Measurements from ENCODE around the gene MROH9.

The MROH9 gene

GRCh38 chr1:171081314-171081753, 146.0 kb downstream of the MROH9 start:
- H3K9me3 Mint-ChIP-seq: no peaks in the 10 kb centered on the region
- H3K4me1 Mint-ChIP-seq: no peaks in the 10 kb centered on the region
- H3K27ac Mint-ChIP-seq: peak overlapping the region; percentile 14
- ATAC-seq (replicated peaks) (no peak), DNase-seq (no peak)
- peaks cover 0 to 3% of the 10 kb centered on the region in 2 donors for H3K27me3 Mint-ChIP-seq
- H3K4me3 Mint-ChIP-seq: no peak overlapping the region
- H3K36me3 Mint-ChIP-seq: no peaks in the 10 kb centered on the region

DNA sequence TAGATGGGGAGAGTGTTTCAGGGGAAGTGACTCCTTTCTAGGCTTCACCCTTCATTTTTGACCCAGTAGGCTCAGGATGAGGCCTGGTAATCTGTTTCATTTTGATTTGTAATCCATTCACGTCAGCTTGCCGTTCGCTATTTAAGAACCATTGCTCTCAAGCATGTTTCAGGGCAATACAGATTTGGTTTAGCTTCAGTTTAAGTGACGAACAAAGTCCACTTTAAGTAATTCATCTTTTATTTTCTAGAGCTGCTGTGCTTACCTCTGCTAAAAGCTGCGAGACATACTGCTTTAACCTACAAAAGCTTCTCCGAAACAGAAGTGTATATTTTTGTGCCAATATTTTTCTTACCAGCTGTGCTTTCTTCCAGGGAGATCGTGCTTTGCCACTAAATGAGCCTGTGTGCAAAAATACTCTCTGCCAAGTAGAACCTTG, 146.4 kb downstream of the MROH9 start:
- Mint-ChIP-seq H3K27me3 (peaks cover 0 to 3% of the 10 kb centered on the region in 2 donors), H3K4me3 (no peak overlapping the region), H3K27ac (no peak overlapping the region), H3K4me1 (no peaks in the 10 kb centered on the region), H3K36me3 (no peaks in the 10 kb centered on the region), H3K9me3 (no peaks in the 10 kb centered on the region)
- DNase-seq (no peak), ATAC-seq (replicated peaks) (no peak)

GRCh38 chr1:171082606-171083005, 147.3 kb downstream of the MROH9 start:
- Mint-ChIP-seq H3K4me1 (no peaks in the 10 kb centered on the region), H3K9me3 (no peaks in the 10 kb centered on the region), H3K27ac (no peak overlapping the region), H3K36me3 (no peaks in the 10 kb centered on the region), H3K4me3 (no peak overlapping the region), H3K27me3 (peaks cover 0 to 4% of the 10 kb centered on the region in 2 donors)
- ATAC-seq (replicated peaks) (no peak), DNase-seq (no peak)

DNA sequence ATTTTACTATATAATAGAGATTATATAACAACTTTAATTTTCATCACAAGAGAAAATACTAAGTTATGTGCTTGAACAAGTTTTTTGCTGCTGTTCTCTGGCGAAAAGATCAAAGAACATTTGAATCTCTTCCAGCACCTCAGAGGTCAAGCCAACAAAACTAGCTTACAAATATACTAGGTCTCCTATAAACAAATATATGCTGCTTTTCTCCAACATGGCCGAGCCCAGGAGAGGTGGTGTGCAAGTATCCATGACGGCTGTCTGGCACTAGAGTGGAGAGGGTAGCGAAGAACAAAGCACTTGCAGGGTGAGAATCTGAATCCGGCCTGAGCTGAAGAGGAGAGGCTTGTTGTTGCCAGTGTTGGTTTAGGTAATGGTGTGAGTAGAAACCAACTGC, 147.9 kb downstream of the MROH9 start:
- DNase-seq (no peak), ATAC-seq (replicated peaks) (no peak)
- Mint-ChIP-seq H3K27ac (no peak overlapping the region), H3K36me3 (no peaks in the 10 kb centered on the region), H3K4me3 (no peak overlapping the region), H3K27me3 (peaks cover 0 to 4% of the 10 kb centered on the region in 2 donors), H3K4me1 (no peaks in the 10 kb centered on the region), H3K9me3 (no peaks in the 10 kb centered on the region)

DNA sequence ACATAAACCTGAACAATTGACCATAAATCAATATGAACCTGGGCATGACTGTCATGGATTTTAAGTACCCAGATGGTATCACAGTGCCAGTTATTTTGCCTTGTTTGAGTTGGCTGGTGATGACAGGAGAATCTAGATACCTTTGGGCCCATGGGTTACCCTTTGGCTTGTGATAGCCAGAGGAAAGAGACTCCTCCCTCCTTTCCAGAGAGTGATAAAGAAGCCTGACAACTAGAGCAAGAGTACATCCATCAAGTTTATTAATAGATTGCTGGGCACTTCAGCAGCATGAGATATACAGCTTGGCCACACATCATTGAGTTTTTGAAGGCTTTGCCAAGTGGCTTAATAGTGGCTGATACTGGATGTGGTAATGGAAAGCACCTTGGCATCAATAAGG, 148.8 kb downstream of the MROH9 start:
- no peak for ATAC-seq (replicated peaks)
- Mint-ChIP-seq H3K9me3 (no peaks in the 10 kb centered on the region), H3K27me3 (peaks cover 0 to 4% of the 10 kb centered on the region in 2 donors), H3K4me1 (no peaks in the 10 kb centered on the region), H3K27ac (no peak overlapping the region), H3K4me3 (no peak overlapping the region), H3K36me3 (no peaks in the 10 kb centered on the region)
- DNase-seq: no peak

GRCh38 chr1:171084870-171085269, 149.5 kb downstream of the MROH9 start:
- H3K27ac Mint-ChIP-seq: no peak overlapping the region
- no peak overlapping the region for H3K4me3 Mint-ChIP-seq
- no peaks in the 10 kb centered on the region for H3K4me1 Mint-ChIP-seq
- H3K9me3 Mint-ChIP-seq: no peaks in the 10 kb centered on the region
- peaks cover 0 to 4% of the 10 kb centered on the region in 2 donors for H3K27me3 Mint-ChIP-seq
- no peak for DNase-seq
- ATAC-seq (replicated peaks): no peak
- no peaks in the 10 kb centered on the region for H3K36me3 Mint-ChIP-seq

- DNase-seq (no peak), ATAC-seq (replicated peaks) (no peak)
- H3K4me1 Mint-ChIP-seq: no peaks in the 10 kb centered on the region
- H3K27me3 Mint-ChIP-seq: peaks cover 0 to 4% of the 10 kb centered on the region in 2 donors
- H3K4me3 Mint-ChIP-seq: no peak overlapping the region
- H3K36me3 Mint-ChIP-seq: no peaks in the 10 kb centered on the region
- H3K9me3 Mint-ChIP-seq: no peaks in the 10 kb centered on the region
- H3K27ac Mint-ChIP-seq: no peak overlapping the region
Measured at GRCh38 chr1:171087896-171088295, 152.6 kb downstream of the MROH9 start.

DNA sequence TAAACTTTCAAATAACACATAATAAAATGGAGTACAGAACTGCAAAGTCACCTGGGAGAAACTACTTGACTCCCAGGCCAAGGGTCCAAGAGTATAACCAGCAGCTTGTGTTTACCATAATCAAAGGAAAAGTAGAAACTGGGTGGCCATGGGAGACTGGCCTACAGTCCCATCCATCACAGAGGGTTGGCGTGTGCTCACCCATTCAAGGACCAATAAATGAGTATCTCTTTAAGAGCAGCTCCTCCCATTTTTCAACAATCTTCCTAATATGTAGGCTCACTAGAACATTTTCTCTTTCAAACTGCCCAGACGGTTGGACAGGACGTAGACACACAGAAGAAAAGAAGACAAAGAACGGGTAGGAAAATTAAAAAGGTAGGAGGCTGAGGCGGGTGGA, 155.3 kb downstream of the MROH9 start, which contains the start of gene FMO3:
TSS of gene FMO3 (plus strand) at position 302 of the 400 bp plus-strand sequence. CDS start 1,754 bp downstream, outside the sequence.
- Mint-ChIP-seq H3K4me3 (no peak within 1 kb of the TSS), H3K9me3 (no peaks in the 10 kb centered on the region), H3K27ac (no peak within 1 kb of the TSS), H3K36me3 (no peaks in the 10 kb centered on the region), H3K4me1 (no peaks in the 10 kb centered on the region), H3K27me3 (peaks cover 0 to 4% of the 10 kb centered on the region in 2 donors)
- DNase-seq (no peak), ATAC-seq (replicated peaks) (no peak)

DNA sequence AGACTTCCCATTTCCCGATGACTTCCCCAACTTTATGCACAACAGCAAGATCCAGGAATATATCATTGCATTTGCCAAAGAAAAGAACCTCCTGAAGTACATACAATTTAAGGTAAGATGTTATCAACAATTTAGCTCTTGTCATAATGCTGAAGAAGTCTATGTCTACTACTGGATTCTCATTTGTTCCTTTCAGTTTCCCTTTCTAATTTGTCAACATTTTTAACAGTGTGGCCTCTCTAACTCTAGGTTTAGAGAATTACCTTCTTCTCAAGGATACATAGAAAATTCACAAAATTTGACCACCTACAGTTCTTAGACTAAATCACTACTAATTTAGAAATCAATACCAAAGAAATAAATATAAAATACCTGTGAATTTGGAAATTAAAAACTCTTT, 168.5 kb downstream of the MROH9 start:
- Mint-ChIP-seq H3K4me3 (no peak overlapping the region), H3K27me3 (peaks cover 3 to 6% of the 10 kb centered on the region in 2 donors), H3K27ac (no peak overlapping the region), H3K36me3 (no peaks in the 10 kb centered on the region), H3K4me1 (no peaks in the 10 kb centered on the region), H3K9me3 (no peaks in the 10 kb centered on the region)
- DNase-seq (no peak), ATAC-seq (replicated peaks) (no peak)

- no peak for DNase-seq
- Mint-ChIP-seq H3K4me1 (no peaks in the 10 kb centered on the region), H3K27ac (no peak overlapping the region), H3K36me3 (peaks cover 0 to 1% of the 10 kb centered on the region in 2 donors), H3K27me3 (peaks cover 0 to 3% of the 10 kb centered on the region in 2 donors), H3K9me3 (no peaks in the 10 kb centered on the region), H3K4me3 (no peak overlapping the region)
- no peak for ATAC-seq (replicated peaks)
Measured at GRCh38 chr1:171107262-171107940, 172.1 kb downstream of the MROH9 start.

DNA sequence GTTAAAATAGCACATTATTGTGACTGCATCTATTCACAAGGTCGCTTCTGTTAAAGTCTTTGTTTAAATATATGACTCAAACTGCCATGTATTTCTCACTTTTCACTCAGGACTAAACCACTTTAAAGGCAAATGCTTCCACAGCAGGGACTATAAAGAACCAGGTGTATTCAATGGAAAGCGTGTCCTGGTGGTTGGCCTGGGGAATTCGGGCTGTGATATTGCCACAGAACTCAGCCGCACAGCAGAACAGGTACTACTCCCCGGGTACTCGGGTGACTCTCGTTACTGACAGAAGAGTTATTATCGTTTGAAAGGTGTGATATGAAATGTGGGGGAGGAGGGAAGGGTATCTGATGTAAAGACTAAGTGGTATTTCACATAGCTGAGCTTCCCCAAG, 172.6 kb downstream of the MROH9 start:
- no peak for DNase-seq
- Mint-ChIP-seq H3K27ac (no peak overlapping the region), H3K36me3 (peaks cover 0 to 1% of the 10 kb centered on the region in 2 donors), H3K27me3 (peaks cover 0 to 3% of the 10 kb centered on the region in 2 donors), H3K4me1 (no peaks in the 10 kb centered on the region), H3K9me3 (no peaks in the 10 kb centered on the region), H3K4me3 (no peak overlapping the region)
- no peak for ATAC-seq (replicated peaks)

DNA sequence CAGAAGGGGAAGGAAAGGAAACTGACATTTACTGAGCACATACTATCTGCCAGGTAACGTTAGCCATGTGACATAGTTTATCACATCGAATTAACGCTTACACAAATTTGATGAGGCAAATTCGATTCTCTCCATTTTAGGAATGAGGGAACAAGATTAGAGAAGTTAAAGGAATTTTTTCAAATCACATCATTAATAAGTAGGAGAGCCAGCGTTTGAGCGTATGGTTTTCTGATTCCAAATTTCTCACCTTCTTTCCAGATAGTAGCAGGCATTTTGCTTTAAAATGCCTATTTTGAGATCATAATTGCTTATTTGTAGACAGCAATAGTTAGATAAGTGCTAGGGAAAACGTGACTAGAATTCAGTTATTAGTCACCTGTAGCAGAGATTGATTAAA, 174.6 kb downstream of the MROH9 start:
- no peaks in the 10 kb centered on the region for H3K4me1 Mint-ChIP-seq
- no peak for ATAC-seq (replicated peaks)
- H3K4me3 Mint-ChIP-seq: no peak overlapping the region
- DNase-seq: no peak
- H3K9me3 Mint-ChIP-seq: no peaks in the 10 kb centered on the region
- H3K27me3 Mint-ChIP-seq: no peaks in the 10 kb centered on the region
- no peak overlapping the region for H3K27ac Mint-ChIP-seq
- peaks cover 0 to 1% of the 10 kb centered on the region in 2 donors for H3K36me3 Mint-ChIP-seq

DNA sequence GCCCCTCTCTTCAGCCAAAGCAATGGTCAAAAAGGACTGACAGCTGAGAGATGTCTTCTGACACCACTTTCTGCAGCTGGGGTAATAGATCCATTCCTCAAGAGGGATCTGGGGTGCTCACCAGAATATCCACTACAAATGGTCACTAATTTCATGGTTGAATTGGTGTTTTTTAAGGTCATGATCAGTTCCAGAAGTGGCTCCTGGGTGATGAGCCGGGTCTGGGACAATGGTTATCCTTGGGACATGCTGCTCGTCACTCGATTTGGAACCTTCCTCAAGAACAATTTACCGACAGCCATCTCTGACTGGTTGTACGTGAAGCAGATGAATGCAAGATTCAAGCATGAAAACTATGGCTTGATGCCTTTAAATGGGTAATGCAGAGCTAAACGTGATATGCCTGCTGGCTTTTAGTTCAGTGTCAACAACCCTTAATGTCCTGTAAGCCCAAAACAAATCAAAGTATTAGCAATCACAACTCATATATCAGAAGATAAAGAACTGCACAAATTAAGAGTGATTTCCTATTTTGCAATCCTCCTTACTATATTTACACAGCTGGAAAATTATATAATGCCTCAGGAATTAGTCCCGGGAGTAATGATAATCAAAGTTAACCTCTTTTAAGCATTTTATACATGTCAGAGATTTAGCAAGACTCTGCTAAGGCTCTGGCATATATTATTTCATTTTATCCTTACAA, 175.4 kb downstream of the MROH9 start:
- Mint-ChIP-seq H3K4me3 (no peak overlapping the region), H3K36me3 (peaks cover 0 to 1% of the 10 kb centered on the region in 2 donors), H3K27me3 (no peaks in the 10 kb centered on the region), H3K9me3 (no peaks in the 10 kb centered on the region), H3K4me1 (no peaks in the 10 kb centered on the region), H3K27ac (no peak overlapping the region)
- ATAC-seq (replicated peaks): no peak
- no peak for DNase-seq

- ATAC-seq (replicated peaks): no peak
Measured at GRCh38 chr1:171112119-171112518, 176.8 kb downstream of the MROH9 start.

DNA sequence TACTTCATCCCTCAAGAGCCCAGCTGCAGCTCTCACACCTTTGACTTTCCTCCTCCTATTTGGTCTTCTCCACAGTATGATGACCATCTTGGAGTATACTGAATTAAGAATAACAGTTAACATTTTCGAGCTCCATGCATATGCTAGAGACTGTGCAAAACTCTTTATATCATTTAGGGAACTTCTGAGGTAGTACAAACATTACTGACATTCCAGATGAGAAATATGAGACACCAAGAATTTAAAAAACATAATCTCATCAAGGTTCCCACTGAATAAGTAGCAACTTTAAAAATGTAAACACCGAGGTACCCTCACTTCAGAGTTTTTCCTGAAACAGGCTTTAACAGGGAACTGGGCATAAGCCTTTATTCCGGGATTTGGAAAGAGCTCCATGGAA, 178.0 kb downstream of the MROH9 start:
- DNase-seq (no peak), ATAC-seq (replicated peaks) (no peak)
- no peaks in the 10 kb centered on the region for H3K27me3 Mint-ChIP-seq
- H3K36me3 Mint-ChIP-seq: peaks cover 0 to 1% of the 10 kb centered on the region in 2 donors
- H3K27ac Mint-ChIP-seq: no peak overlapping the region
- H3K9me3 Mint-ChIP-seq: no peaks in the 10 kb centered on the region
- no peaks in the 10 kb centered on the region for H3K4me1 Mint-ChIP-seq
- no peak overlapping the region for H3K4me3 Mint-ChIP-seq

More at GRCh38 chr1:171112119-171112518, 176.8 kb downstream of the MROH9 start:
- Mint-ChIP-seq H3K27ac (no peak overlapping the region), H3K4me1 (no peaks in the 10 kb centered on the region), H3K36me3 (peaks cover 0 to 1% of the 10 kb centered on the region in 2 donors), H3K27me3 (no peaks in the 10 kb centered on the region), H3K4me3 (no peak overlapping the region), H3K9me3 (no peaks in the 10 kb centered on the region)
- DNase-seq: no peak

Measured in stimulated activated naive B cell treated with anti-CD40 and anti-IgM and Interleukin-4, amounts not matched to agents 10 μg/mL and 1 μg/mL and 100 μg/mL, for 72 hours (primary cell).